Loucy (cell line): ENCODE data around the gene HOTAIR.

ENCODE experiments used
- EZH2phosphoT487 ChIP-seq: fragments of 200-600 bp; IDR thresholded peaks from 2 replicates; pipeline ENCODE4 v1.6.1; 2018; ENCODE audit warnings: antibody characterized with exemption, mild to moderate bottlenecking, moderate library complexity, borderline replicate concordance
- TF ChIP-seq, protein P1 (sequence below): fragments of 200-600 bp; sonication (generic); conservative IDR thresholded peaks from 2 replicates; pipeline ENCODE4 v1.5.1; 2014; ENCODE audit warnings: mild to moderate bottlenecking, antibody characterized with exemption, low read length

DNA sequence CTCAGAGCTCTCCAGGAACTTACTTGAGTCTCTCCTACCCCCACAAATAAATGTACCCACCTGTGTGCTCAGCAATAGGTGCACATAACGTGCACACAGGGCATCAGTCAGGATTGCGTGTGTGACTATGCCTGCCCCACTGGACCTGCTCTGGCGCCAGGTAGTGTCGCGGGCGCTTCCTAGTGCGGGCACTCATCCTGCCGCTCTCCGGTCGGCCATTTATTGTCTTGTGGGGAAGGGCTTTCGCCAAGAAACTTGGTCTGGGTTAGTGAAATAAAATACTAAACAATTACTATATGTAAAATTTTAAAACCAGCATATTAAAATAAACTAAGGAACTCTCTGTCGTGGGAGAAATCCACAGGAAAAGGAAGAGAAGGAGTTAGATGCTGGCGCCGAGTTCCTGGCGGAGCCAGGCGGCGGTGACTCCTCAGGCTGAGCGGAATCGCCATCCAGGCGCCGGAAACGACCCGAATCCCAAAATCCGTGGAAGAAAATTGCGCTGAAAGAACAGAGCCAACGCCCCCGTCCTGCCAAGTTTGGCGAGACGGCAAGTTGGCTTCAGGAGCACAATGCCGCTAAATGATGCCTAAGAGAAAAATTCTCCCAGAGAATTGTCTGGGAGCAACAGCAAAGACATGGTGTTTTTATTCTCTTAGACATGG is 44.0 kb downstream of the HOTAIR start:
- TF ChIP-seq, protein P1, sequence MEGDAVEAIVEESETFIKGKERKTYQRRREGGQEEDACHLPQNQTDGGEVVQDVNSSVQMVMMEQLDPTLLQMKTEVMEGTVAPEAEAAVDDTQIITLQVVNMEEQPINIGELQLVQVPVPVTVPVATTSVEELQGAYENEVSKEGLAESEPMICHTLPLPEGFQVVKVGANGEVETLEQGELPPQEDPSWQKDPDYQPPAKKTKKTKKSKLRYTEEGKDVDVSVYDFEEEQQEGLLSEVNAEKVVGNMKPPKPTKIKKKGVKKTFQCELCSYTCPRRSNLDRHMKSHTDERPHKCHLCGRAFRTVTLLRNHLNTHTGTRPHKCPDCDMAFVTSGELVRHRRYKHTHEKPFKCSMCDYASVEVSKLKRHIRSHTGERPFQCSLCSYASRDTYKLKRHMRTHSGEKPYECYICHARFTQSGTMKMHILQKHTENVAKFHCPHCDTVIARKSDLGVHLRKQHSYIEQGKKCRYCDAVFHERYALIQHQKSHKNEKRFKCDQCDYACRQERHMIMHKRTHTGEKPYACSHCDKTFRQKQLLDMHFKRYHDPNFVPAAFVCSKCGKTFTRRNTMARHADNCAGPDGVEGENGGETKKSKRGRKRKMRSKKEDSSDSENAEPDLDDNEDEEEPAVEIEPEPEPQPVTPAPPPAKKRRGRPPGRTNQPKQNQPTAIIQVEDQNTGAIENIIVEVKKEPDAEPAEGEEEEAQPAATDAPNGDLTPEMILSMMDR = no peak
- TF ChIP-seq EZH2phosphoT487 = no peak
